K562 (cell line): ENCODE data around the gene GNAZ. TPM values are rescaled to one million over a fixed set of nuclear protein-coding genes. Genes with fewer than 3 reads are reported as not detected.
A peak's percentile ranks its signal among the peaks of the same experiment; 100 is the strongest.

Source experiments
- ATAC-seq: fragments of 200-7000 bp; cut with Tn5 transposase; 3 replicates; pipeline ENCODE4 v1.9.1; 2020; ENCODE audit warnings: moderate library complexity
- BruUV-seq: library from RNA; stranded (reverse); fragments of 400-500 nt; replicated peaks from 2 replicates; lab custom pipeline; 2021; lab: Mats Ljungman, UMichigan
- CTCF ChIA-PET: fragments of 300-600 bp; formaldehyde crosslinking; extraction: SDS; loops from one replicate; lab custom pipeline; 2021; ENCODE audit warnings: low intra/inter-chr PET ratio; lab: Yijun Ruan, JAX
- POLR2A ChIA-PET: fragments of 300-600, 350-650 bp; sonication (Branson Sonifier 250); formaldehyde crosslinking; extraction: SDS; loops from one replicate; lab custom pipeline; 2021; ENCODE audit warnings: antibody characterized with exemption, inconsistent platforms; lab: Yijun Ruan, JAX
- DNase-seq, 4 experiments: peaks; one replicate each; pipeline versions ENCODE4 v3.0.0 to v3.0.0-alpha.2; 2011 to 2018; ENCODE audit warnings: low spot score in 3 of 4, mixed read lengths in 3 of 4; ENCODE audit errors: extremely low read depth in 1 of 4
- FAIRE-seq: peaks from 2 replicates; lab custom pipeline; 2011; peaks lifted over from hg19 to GRCh38; lab: Jason Lieb, UNC
- H2AFZ ChIP-seq: 2 replicates; pipeline ENCODE4 v1.6.0; 2011; ENCODE audit warnings: low read depth, low read length, control low read depth, inconsistent platforms
- H3K27ac ChIP-seq: fragments of 200-600 bp; 3 replicates; pipeline ENCODE4 v1.8.0; 2011; ENCODE audit warnings: low read depth, mild to moderate bottlenecking, control low read depth, inconsistent platforms, low read length, moderate library complexity, mixed read lengths; ENCODE audit errors: extremely low read depth
- H3K27me3 ChIP-seq, 2 experiments: fragments of 300-600 bp in 1 of 2; 2 replicates in 1 of 2; 3 replicates in 1 of 2; pipeline versions ENCODE4 v1.6.0 to v1.8.0; 2011; ENCODE audit warnings: inconsistent platforms in 2 of 2, low read length in 2 of 2, mild to moderate bottlenecking in 1 of 2, mixed read lengths in 1 of 2, moderate library complexity in 1 of 2; ENCODE audit not compliant: control insufficient read depth in 2 of 2, insufficient read depth in 2 of 2
- H3K36me3 ChIP-seq: fragments of 300-600 bp; 3 replicates; pipeline ENCODE4 v1.8.0; 2011; ENCODE audit warnings: mild to moderate bottlenecking, low read length, inconsistent platforms; ENCODE audit not compliant: control insufficient read depth, insufficient read depth
- H3K4me1 ChIP-seq, 2 experiments: fragments of 200-600 bp in 1 of 2; replicated peaks in 1 of 2; 2 replicates in 1 of 2; 3 replicates in 1 of 2; pipeline versions ENCODE4 v1.5.1 to v1.8.0; 2011; ENCODE audit warnings: inconsistent platforms in 2 of 2, low read length in 2 of 2, mild to moderate bottlenecking in 1 of 2, mixed read lengths in 1 of 2, moderate library complexity in 1 of 2; ENCODE audit not compliant: control insufficient read depth in 2 of 2, insufficient read depth in 2 of 2
- H3K4me2 ChIP-seq: 2 replicates; pipeline ENCODE4 v1.6.1; 2011; ENCODE audit warnings: low read length, control low read depth, inconsistent platforms, mixed read lengths; ENCODE audit not compliant: insufficient read depth
- H3K4me3 ChIP-seq: fragments of 200-600 bp; sonication (generic), shearing (Covaris generic); 2 replicates; pipeline ENCODE4 v1.5.1; 2016; ENCODE audit warnings: control low read depth, inconsistent platforms
- H3K79me2 ChIP-seq: fragments of 200-600 bp; 3 replicates; pipeline ENCODE4 v1.8.0; 2011; ENCODE audit warnings: low read length, inconsistent platforms; ENCODE audit not compliant: control insufficient read depth, insufficient read depth
- H3K9ac ChIP-seq, 2 experiments: 2 replicates each; pipeline versions ENCODE4 v1.6.0 to v1.6.1; 2011; ENCODE audit warnings: low read depth in 2 of 2, low read length in 2 of 2, control low read depth in 1 of 2, inconsistent platforms in 1 of 2, mild to moderate bottlenecking in 1 of 2, mixed read lengths in 1 of 2; ENCODE audit not compliant: insufficient read depth in 1 of 2
- H3K9me1 ChIP-seq: one replicate; pipeline ENCODE4 v1.6.0; 2011; ENCODE audit warnings: inconsistent platforms, mild to moderate bottlenecking, low read length, moderate library complexity; ENCODE audit not compliant: control insufficient read depth, insufficient read depth
- H3K9me3 ChIP-seq: replicated peaks from 2 replicates; pipeline ENCODE4 v1.5.1; 2011; ENCODE audit warnings: low read depth, low read length, inconsistent platforms; ENCODE audit not compliant: control insufficient read depth, insufficient read depth
- H4K20me1 ChIP-seq: replicated peaks from 2 replicates; pipeline ENCODE4 v1.6.1; 2011; ENCODE audit warnings: low read length, inconsistent platforms, mixed read lengths; ENCODE audit not compliant: control insufficient read depth, insufficient read depth
- CHD2 ChIP-seq: IDR thresholded peaks from 2 replicates; pipeline ENCODE4 v1.6.1; 2011; ENCODE audit warnings: low read depth, low read length
- ETS1 ChIP-seq: conservative IDR thresholded peaks from 2 replicates; pipeline ENCODE4 v1.6.1; 2011; ENCODE audit warnings: low read depth, mild to moderate bottlenecking, low read length; ENCODE audit not compliant: control insufficient read depth
- JUN ChIP-seq, 2 experiments: sonication (generic) in 1 of 2; formaldehyde crosslinking in 1 of 2; IDR thresholded peaks; 2 replicates each; pipeline versions ENCODE4 v1.6.1 to v1.8.0; 2012 to 2022; ENCODE audit warnings: borderline replicate concordance in 2 of 2, mild to moderate bottlenecking in 2 of 2, improper control_type of control experiment in 1 of 2, low read depth in 1 of 2, low read length in 1 of 2, missing genetic modification reagents in 1 of 2
- JUND ChIP-seq, 2 experiments: IDR thresholded peaks; 2 replicates in 1 of 2; 3 replicates in 1 of 2; pipeline ENCODE4 v1.6.1; 2011; ENCODE audit warnings: borderline replicate concordance in 2 of 2, low read depth in 2 of 2, low read length in 2 of 2, improper control_type of control experiment in 1 of 2, missing biosample characterization in 1 of 2, missing genetic modification characterization in 1 of 2, missing genetic modification reagents in 1 of 2
- KDM2B ChIP-seq: fragments of 250-450 bp; sonication (Bioruptor Pico); IDR thresholded peaks from 2 replicates; pipeline ENCODE4 v1.8.0; 2021; ENCODE audit warnings: mild to moderate bottlenecking, moderate library complexity
- SFPQ ChIP-seq: fragments of 200-400 bp; formaldehyde crosslinking; IDR thresholded peaks from 2 replicates; pipeline ENCODE4 v1.6.1; 2017; ENCODE audit warnings: mild to moderate bottlenecking, low read depth, low read length, moderate library complexity
- SMC3 ChIP-seq: conservative IDR thresholded peaks from 2 replicates; pipeline ENCODE4 v1.6.1; 2011; ENCODE audit warnings: low read depth, low read length, improper control_type of control experiment; ENCODE audit not compliant: insufficient read depth
- TBL1XR1 ChIP-seq, 2 experiments: IDR thresholded peaks; 2 replicates each; pipeline ENCODE4 v1.6.1; 2012; ENCODE audit warnings: improper control_type of control experiment in 2 of 2, low read length in 2 of 2, mild to moderate bottlenecking in 1 of 2
- ZFPM2 ChIP-seq: fragments of 250-450 bp; sonication (Bioruptor Pico); IDR thresholded peaks from 2 replicates; pipeline ENCODE4 v1.5.1; 2022; ENCODE audit warnings: mild to moderate bottlenecking
- ZNF174 ChIP-seq: fragments of 250-450 bp; sonication (Bioruptor Pico); IDR thresholded peaks from 2 replicates; pipeline ENCODE4 v1.4.0; 2020; ENCODE audit warnings: mild to moderate bottlenecking
- ZNF431 ChIP-seq: sonication (generic); formaldehyde crosslinking; IDR thresholded peaks from 2 replicates; pipeline ENCODE4 v1.8.0; 2022; ENCODE audit warnings: mild to moderate bottlenecking, missing genetic modification reagents
- WGBS: fragments of 100-300 bp; shearing (Covaris generic); methylation state at CpG from one replicate; pipeline ENCODE4 v1.1.6; 2016; ENCODE audit warnings: low coverage, mixed read lengths; ENCODE audit not compliant: insufficient coverage; ENCODE audit errors: missing lambda C conversion rate; 5-methylcytosine and 5-hydroxymethylcytosine counted together
- in situ Hi-C: fragments of 300-500 bp; cut with MboI; formaldehyde crosslinking; loops from 4 replicates; pipeline ENCODE4 v1.15.0; 2018; ENCODE audit warnings: inconsistent platforms, mixed read lengths
- intact Hi-C: fragments of 100-400 bp; cut with micrococcal nuclease; formaldehyde crosslinking; loops from 2 replicates; pipeline ENCODE4 v1.14.2; 2022
- polyA plus RNA-seq, 8 experiments: library from polyadenylated mRNA; depleted of rRNA in 4 of 8; stranded (reverse) in 5 of 8; unstranded in 3 of 8; fragments of >200 nt; fragmentation: Nextera tagmentation in 2 of 8; fragmentation: Illumina TruSeq in 1 of 8; extraction: Ambion mirVana in 2 of 8; extraction: Trizol in 1 of 8; gene quantifications; 2 replicates each; pipeline versions ENCODE4 v1.2.1 to v1.2.3, GENCODE V29; 2011 to 2014; ENCODE audit warnings: inconsistent platforms in 1 of 8, missing spikeins in 1 of 8
- total RNA-seq, 7 experiments: library from RNA; depleted of rRNA in 6 of 7; stranded (reverse); fragments of >200 nt in 6 of 7; fragmentation: Illumina TruSeq in 2 of 7; extraction: Trizol in 2 of 7; gene quantifications; 2 replicates each; pipeline versions ENCODE4 v1.2.1 to v1.2.3, GENCODE V29; 2011 to 2021; ENCODE audit warnings: low replicate concordance in 1 of 7

Gene GNAZ
- total and polyA plus RNA-seq, 9 of the 15 experiments (the other 6 are each of a cell fraction or from before 2014, with no cell fraction given), result 0.04 to 0.22 (median 0.13) TPM; not detected in 3

GRCh38 chr22:23088199-23088604 lies 17.9 kb downstream of the GNAZ start:
- intact Hi-C loops (no loop called here), in situ Hi-C loops (no loop called here)
- POLR2A ChIA-PET, result interaction anchor here (0.5 to 9.9 kb wide), 11 partner anchors 8 to 146 kb away, joined by 3 to 178 read pairs (median 4); partner anchors contain the start of gene GNAZ
- no peaks in the 10 kb centered on the region for H3K36me3 ChIP-seq
- no peaks in the 10 kb centered on the region for H3K79me2 ChIP-seq
- peaks cover 91% of the 10 kb centered on the region for H4K20me1 ChIP-seq
- WGBS, result 11% methylated on average over 8 of the region's 8 CpGs
- peak overlapping the region in 1 of 2 experiments; percentile 47; a peak in 2 of 4 replicates for H3K9ac ChIP-seq
- H3K27ac ChIP-seq, result no peak overlapping the region
- H3K4me2 ChIP-seq, result no peak overlapping the region
- peaks cover 40% of the 10 kb centered on the region for H3K9me1 ChIP-seq
- no TSS peak for BruUV-seq
- H3K9me3 ChIP-seq, result no peaks in the 10 kb centered on the region; the same call in 1 of the 2 replicates
- ATAC-seq (peak; percentile 4), DNase-seq (peak; percentile 51 to 59 (median 55)), FAIRE-seq (no peak)
- peaks cover 17 to 38% of the 10 kb centered on the region in 2 experiments; a peak in 4 of 5 replicates for H3K4me1 ChIP-seq
- peaks cover 63 to 93% of the 10 kb centered on the region in 2 experiments; a peak in 4 of 5 replicates for H3K27me3 ChIP-seq
- no peak overlapping the region for H3K4me3 ChIP-seq
- no peak overlapping the region for H2AFZ ChIP-seq
- CTCF ChIA-PET, result no interaction called here
- TF ChIP-seq JUND (IDR thresholded peaks at IDR 0.05; ENCODE audit: borderline replicate concordance, low read depth, low read length) (peak; percentile 68), JUND (tag; IDR thresholded peaks at IDR 0.05; ENCODE audit: borderline replicate concordance, low read depth, low read length) (no peak), ETS1 (0 out of 2 replicates have a peak, but pooled peaks have one; percentile 38), JUN (IDR thresholded peaks at IDR 0.05; ENCODE audit: borderline replicate concordance, low read depth, low read length) (0 out of 2 replicates have a peak, but pooled peaks have one; percentile 39), JUN (CRISPR knock-in tag; IDR thresholded peaks at IDR 0.05; ENCODE audit: borderline replicate concordance) (no peak), ZNF431 (CRISPR knock-in tag) (no peak), SMC3 (0 out of 2 replicates have a peak, but pooled peaks have one; percentile 9), KDM2B (peak; percentile 34; the same call in 1 of the 2 replicates), TBL1XR1 (IDR thresholded peaks at IDR 0.05; ENCODE audit: low read length in 2 of 2) (peak in 1 of 2 experiments; percentile 76; a peak in 1 of 4 replicates), ZNF174 (no peak), SFPQ (no peak), ZFPM2 (CRISPR knock-in tag) (no peak), CHD2 (peak; percentile 48; the same call in 1 of the 2 replicates)
